Erythroblast (primary cell): ENCODE measurements around the gene OR12D3.

ENCODE experiments used
- GATA1 ChIP-seq: IDR thresholded peaks from 2 replicates; pipeline ENCODE4 v1.6.1; 2011; ENCODE audit warnings: low read depth, mild to moderate bottlenecking, control low read depth, low read length, moderate library complexity
- POLR2A ChIP-seq: IDR thresholded peaks from 2 replicates; pipeline ENCODE4 v1.6.1; 2011; ENCODE audit warnings: mild to moderate bottlenecking, low read length

GRCh38 chr6:29376003-29376402, 912 bp upstream of the OR12D3 start:
- TF ChIP-seq POLR2A (no peak), GATA1 (no peak)
